ENCODE data around the gene SH3RF3. TPM values are rescaled to one million over a fixed set of nuclear protein-coding genes. Genes with fewer than 3 reads are reported as not detected.

Gene SH3RF3
- total RNA-seq, 2 donors from 2014 or later, result 1.4 to 17.0 TPM

DNA sequence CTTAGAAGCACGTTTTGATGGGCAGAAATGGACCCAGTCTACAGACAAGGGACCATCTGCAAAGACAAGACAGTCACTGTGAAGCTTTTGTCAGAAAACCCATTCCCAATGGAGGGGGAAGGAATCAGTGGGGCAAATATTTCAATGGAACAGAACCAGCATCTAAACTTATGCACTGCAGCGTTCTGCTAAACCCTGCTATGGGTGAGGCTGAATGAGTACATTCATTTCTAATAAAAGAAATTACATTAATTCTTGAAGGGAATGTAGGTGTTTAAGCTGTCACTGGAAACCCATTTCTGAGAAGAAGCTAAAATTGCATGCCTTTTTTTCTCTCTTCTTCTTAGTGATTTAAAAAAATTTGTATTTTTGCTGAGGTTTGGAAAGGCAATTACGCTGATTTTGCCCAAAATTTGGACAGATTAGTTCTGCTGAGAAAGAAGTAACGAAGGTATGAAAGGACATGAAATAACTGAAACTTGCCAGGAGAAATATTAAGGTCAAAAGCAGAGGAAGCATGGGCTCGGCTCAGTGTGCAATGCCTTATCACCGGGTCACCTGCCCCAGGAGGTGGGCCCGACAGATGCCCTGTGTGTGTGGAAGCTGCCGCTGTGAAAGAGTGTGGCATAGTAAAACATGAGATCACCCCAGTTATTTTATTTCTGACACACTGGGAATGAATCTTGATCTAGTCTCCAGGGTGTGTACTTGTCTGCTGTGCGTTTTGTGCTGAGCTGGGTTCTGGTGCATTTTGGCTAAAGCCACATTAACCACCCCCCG is 24.2 kb downstream of the SH3RF3 start:
- no peaks in the 10 kb centered on the region for H3K9me3 ChIP-seq
- H3K36me3 ChIP-seq, result no peaks in the 10 kb centered on the region
- no peak overlapping the region for H3K27ac ChIP-seq
- 94% methylated on average over 10 of the region's 10 CpGs for WGBS
- no peaks in the 10 kb centered on the region for H3K4me1 ChIP-seq (replicated peaks)
- intact Hi-C loops (cut with DNase I), result no loop called here
- TF ChIP-seq POLR2AphosphoS5 (IDR thresholded peaks at IDR 0.05) (no peak), POLR2A (IDR thresholded peaks at IDR 0.05) (no peak), CTCF (IDR thresholded peaks at IDR 0.05) (no peak)
- no peak for DNase-seq (ENCODE audit: low spot score)
- H3K4me3 ChIP-seq, result no peak overlapping the region
- no peaks in the 10 kb centered on the region for H3K27me3 ChIP-seq (replicated peaks; ENCODE audit: insufficient read depth)

DNA sequence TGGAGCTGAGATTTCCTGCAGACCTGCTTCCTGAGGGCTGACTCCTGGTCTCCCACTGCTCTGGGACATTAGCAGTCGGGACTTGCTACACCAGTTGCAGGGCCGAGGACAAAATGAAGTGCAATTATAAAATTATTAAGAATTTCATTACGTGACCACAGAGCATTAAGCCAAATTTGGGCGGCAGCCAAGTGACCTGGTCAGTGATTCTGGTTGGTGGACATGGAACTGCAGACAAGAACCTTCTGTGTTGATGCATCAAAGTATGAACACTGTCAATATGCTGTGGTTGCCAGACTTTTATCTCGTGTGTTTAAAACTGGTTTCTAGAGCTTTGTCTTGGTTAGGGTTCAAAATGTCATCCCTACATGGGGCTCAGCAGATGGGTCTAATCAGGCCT is 24.8 kb downstream of the SH3RF3 start:
- Histone ChIP-seq H3K4me3 (no peak overlapping the region), H3K27me3 (replicated peaks; ENCODE audit: insufficient read depth) (no peaks in the 10 kb centered on the region), H3K4me1 (replicated peaks) (no peaks in the 10 kb centered on the region), H3K27ac (no peak overlapping the region), H3K36me3 (no peaks in the 10 kb centered on the region), H3K9me3 (no peaks in the 10 kb centered on the region)
- DNase-seq (ENCODE audit: low spot score), result no peak
- no peak for TF ChIP-seq POLR2A (IDR thresholded peaks at IDR 0.05)
- no peak for TF ChIP-seq CTCF (IDR thresholded peaks at IDR 0.05)
- TF ChIP-seq POLR2AphosphoS5 (IDR thresholded peaks at IDR 0.05), result no peak
- 83% methylated on average over 5 of the region's 5 CpGs for WGBS
- intact Hi-C loops (cut with DNase I), result no loop called here

GRCh38 chr2:109154226-109154625 is 25.2 kb downstream of the SH3RF3 start:
- 98% methylated on average over 3 of the region's 3 CpGs for WGBS
- Histone ChIP-seq H3K27me3 (replicated peaks; ENCODE audit: insufficient read depth) (no peaks in the 10 kb centered on the region), H3K4me3 (no peak overlapping the region), H3K4me1 (replicated peaks) (no peaks in the 10 kb centered on the region), H3K36me3 (no peaks in the 10 kb centered on the region), H3K27ac (no peak overlapping the region), H3K9me3 (no peaks in the 10 kb centered on the region)
- intact Hi-C loops (cut with DNase I), result no loop called here
- no peak for DNase-seq (ENCODE audit: low spot score)
- no peak for TF ChIP-seq POLR2AphosphoS5 (IDR thresholded peaks at IDR 0.05)
- TF ChIP-seq POLR2A (IDR thresholded peaks at IDR 0.05), result no peak
- TF ChIP-seq CTCF (IDR thresholded peaks at IDR 0.05), result no peak

DNA sequence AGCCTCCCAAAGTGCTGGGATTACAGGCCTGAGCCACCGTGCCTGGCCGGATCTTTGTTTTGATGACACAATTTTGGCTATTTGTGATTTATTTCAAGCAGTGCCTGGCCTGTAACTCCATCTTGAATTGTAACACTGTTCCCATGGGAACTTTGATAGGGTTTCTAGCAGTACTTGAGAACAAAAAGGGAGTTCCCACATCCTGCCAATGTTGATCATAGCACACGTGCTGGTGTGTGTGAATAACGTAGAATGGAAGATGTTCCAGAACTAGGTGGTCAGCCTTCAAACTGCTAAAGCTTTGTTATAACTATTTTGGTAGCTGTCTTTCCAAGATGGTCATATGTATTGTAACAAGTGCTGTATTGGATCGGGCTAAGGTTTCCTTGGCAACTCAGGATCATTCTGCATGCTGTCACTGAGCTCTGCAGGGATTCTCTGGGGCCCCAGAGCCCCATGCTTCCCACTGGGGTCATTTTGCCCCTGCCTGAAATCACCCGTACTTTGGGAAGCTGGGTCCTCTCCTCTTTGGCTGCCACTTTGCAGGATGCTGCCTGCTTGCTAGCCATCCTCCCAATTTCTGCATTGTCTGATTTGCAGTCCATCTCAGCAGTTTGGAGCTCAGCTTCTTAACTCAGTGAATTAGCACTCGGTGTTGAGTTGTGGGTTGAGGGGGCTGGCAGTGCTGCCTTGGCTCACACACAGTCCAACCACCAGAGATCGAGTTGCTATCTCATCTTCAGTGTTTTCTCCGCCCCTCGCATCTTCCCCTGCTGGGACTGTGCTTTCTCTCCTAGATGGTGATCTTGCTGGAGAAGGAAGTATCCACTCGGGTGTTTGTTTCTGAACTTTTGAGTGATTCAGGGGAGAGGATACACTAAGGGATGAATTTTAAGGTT is 26.8 kb downstream of the SH3RF3 start:
- Histone ChIP-seq H3K27ac (no peak overlapping the region), H3K9me3 (no peaks in the 10 kb centered on the region), H3K36me3 (no peaks in the 10 kb centered on the region), H3K27me3 (replicated peaks; ENCODE audit: insufficient read depth) (no peaks in the 10 kb centered on the region), H3K4me3 (no peak overlapping the region), H3K4me1 (replicated peaks) (no peaks in the 10 kb centered on the region)
- WGBS, result 72% methylated on average over 11 of the region's 11 CpGs
- intact Hi-C loops (cut with DNase I), result no loop called here
- no peak for DNase-seq (ENCODE audit: low spot score)
- TF ChIP-seq POLR2AphosphoS5 (IDR thresholded peaks at IDR 0.05) (no peak), CTCF (IDR thresholded peaks at IDR 0.05) (no peak), POLR2A (IDR thresholded peaks at IDR 0.05) (no peak)
